Tibial nerve (tissue), 4 donors: ENCODE data around the gene TP73. TPM values are rescaled to one million over a fixed set of nuclear protein-coding genes. Genes with fewer than 3 reads are reported as not detected.

Source experiments
- DNase-seq, 2 donors: peaks; one replicate each; pipeline ENCODE4 v3.0.0-alpha.2; 2019; ENCODE audit warnings: low spot score in 2 of 2
- H3K27ac ChIP-seq, 4 donors: fragments of 200-600 bp; sonication (generic) in 3 of 4; one replicate each; pipeline ENCODE4 v1.5.1; 2017 to 2019; ENCODE audit warnings: mild to moderate bottlenecking in 1 of 4
- H3K27me3 ChIP-seq, 2 donors: fragments of 200-600 bp; sonication (generic) in 1 of 2; one replicate each; pipeline versions ENCODE4 v1.5.1 to v1.6.0; 2017 to 2019
- H3K36me3 ChIP-seq, 3 donors: fragments of 200-600 bp; sonication (generic); one replicate each; pipeline ENCODE4 v1.5.1; 2018 to 2019
- H3K4me1 ChIP-seq, 4 donors: fragments of 200-600 bp; sonication (generic) in 3 of 4; one replicate each; pipeline ENCODE4 v1.5.1; 2017 to 2019
- H3K4me3 ChIP-seq, 4 donors: fragments of 200-600 bp; sonication (generic) in 3 of 4; one replicate each; pipeline ENCODE4 v1.5.1; 2017 to 2019; ENCODE audit warnings: mild to moderate bottlenecking in 1 of 4, moderate library complexity in 1 of 4
- H3K9me3 ChIP-seq, 4 donors: fragments of 200-600 bp; sonication (generic) in 3 of 4; one replicate each; pipeline ENCODE4 v1.5.1; 2017 to 2019
- CTCF ChIP-seq, 5 experiments: fragments of 200-600 bp in 3 of 5; fragments of 450-650 bp in 2 of 5; sonication (generic) in 3 of 5; IDR thresholded peaks; one replicate each; pipeline ENCODE4 v1.5.1; 2016 to 2019; ENCODE audit warnings: antibody characterized with exemption in 5 of 5, mild to moderate bottlenecking in 3 of 5, moderate library complexity in 2 of 5
- EP300 ChIP-seq, 2 donors: sonication (generic); formaldehyde crosslinking; IDR thresholded peaks; one replicate each; pipeline ENCODE4 v1.6.1; 2017; ENCODE audit warnings: antibody characterized with exemption in 2 of 2, mild to moderate bottlenecking in 1 of 2
- POLR2A ChIP-seq, 2 donors: fragments of 450-650 bp; IDR thresholded peaks; one replicate each; pipeline ENCODE4 v1.6.1; 2017; ENCODE audit warnings: antibody characterized with exemption in 2 of 2, mild to moderate bottlenecking in 2 of 2, moderate library complexity in 2 of 2
- WGBS, 2 donors: methylation state at CpG; one replicate each; pipeline ENCODE4 v1.1.5; 2018; 5-methylcytosine and 5-hydroxymethylcytosine counted together
- total RNA-seq, 4 donors: library from RNA; depleted of rRNA; stranded (reverse); fragments of >200 nt; gene quantifications; one replicate each; pipeline ENCODE4 v1.1.0, GENCODE V29; 2016

Gene TP73
- total RNA-seq, 4 donors from 2014 or later = 0.30 TPM; not detected in 3

DNA sequence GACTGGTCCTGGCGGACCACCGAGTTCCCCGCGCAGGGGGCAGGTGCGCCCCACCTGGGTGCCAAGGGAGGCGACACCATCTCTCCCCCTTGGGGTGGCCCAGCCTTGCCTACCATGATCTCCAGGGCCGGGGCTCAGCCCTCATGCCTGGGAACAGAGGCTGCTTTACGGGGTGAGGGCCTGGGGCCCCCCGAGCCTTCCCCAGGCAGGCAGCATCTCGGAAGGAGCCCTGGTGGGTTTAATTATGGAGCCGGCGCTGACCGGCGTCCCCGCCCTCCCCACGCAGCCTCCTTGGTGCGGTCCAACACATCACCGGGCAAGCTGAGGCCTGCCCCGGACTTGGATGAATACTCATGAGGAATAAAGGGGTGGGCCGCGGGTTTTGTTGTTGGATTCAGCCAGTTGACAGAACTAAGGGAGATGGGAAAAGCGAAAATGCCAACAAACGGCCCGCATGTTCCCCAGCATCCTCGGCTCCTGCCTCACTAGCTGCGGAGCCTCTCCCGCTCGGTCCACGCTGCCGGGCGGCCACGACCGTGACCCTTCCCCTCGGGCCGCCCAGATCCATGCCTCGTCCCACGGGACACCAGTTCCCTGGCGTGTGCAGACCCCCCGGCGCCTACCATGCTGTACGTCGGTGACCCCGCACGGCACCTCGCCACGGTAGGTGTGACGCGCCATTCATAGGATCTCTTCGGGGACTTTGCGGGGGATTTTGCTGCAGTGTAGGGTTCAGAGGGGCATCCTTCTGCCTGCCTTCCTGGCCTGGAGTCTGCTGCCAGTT, 38.2 kb downstream of the TP73 start:
- Histone ChIP-seq H3K4me3 (no peak overlapping the region), H3K4me1 (peaks cover 0 to 2% (median 0%) of the 10 kb centered on the region in 4 donors), H3K36me3 (no peaks in the 10 kb centered on the region), H3K9me3 (no peaks in the 10 kb centered on the region), H3K27ac (no peak overlapping the region), H3K27me3 (peaks cover 0 to 25% of the 10 kb centered on the region in 2 donors)
- TF ChIP-seq CTCF (IDR thresholded peaks at IDR 0.05) = no peak
- TF ChIP-seq POLR2A (IDR thresholded peaks at IDR 0.05) = no peak
- no peak for TF ChIP-seq EP300 (IDR thresholded peaks at IDR 0.05)
- no peak for DNase-seq
- WGBS, 2 donors = 89 to 93% methylated on average over 50 of the region's 50 CpGs

GRCh38 chr1:3691421-3692204, 39.3 kb downstream of the TP73 start:
- 89% methylated on average over 20 to 22 of the region's 24 CpGs for WGBS, 2 donors
- Histone ChIP-seq H3K36me3 (no peaks in the 10 kb centered on the region), H3K9me3 (no peaks in the 10 kb centered on the region), H3K27me3 (peaks cover 0 to 32% of the 10 kb centered on the region in 2 donors), H3K4me1 (peaks cover 0 to 8% (median 0%) of the 10 kb centered on the region in 4 donors), H3K4me3 (no peak overlapping the region), H3K27ac (no peak overlapping the region)
- no peak for TF ChIP-seq EP300 (IDR thresholded peaks at IDR 0.05)
- TF ChIP-seq POLR2A (IDR thresholded peaks at IDR 0.05) = no peak
- no peak for TF ChIP-seq CTCF (IDR thresholded peaks at IDR 0.05)
- DNase-seq = no peak

DNA sequence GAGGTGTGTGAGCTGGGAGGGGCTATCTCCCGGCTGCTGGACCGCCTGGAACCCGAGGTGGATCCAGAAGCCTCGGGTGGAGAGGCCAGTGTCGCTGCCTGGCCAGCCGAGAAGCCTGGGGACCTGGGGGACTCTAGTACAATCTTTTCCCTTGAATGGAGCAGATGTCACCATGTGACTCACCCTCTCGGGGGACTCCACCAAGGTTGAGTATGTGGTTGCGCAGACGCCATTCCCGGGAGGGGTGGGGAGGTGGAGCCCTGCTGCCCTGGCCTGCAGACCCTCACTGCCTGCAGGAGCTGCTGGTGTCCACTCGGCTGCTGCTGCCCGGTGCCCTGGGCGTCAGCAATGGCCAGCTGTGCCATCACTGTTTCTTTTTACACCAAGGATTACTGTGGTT, 40.3 kb downstream of the TP73 start:
- DNase-seq = no peak
- Histone ChIP-seq H3K27me3 (peaks cover 0 to 30% of the 10 kb centered on the region in 2 donors), H3K9me3 (no peaks in the 10 kb centered on the region), H3K27ac (no peak overlapping the region), H3K4me1 (peaks cover 0 to 8% (median 0%) of the 10 kb centered on the region in 4 donors), H3K36me3 (no peaks in the 10 kb centered on the region), H3K4me3 (no peak overlapping the region)
- TF ChIP-seq POLR2A (IDR thresholded peaks at IDR 0.05) = no peak
- TF ChIP-seq CTCF (IDR thresholded peaks at IDR 0.05) = no peak
- no peak for TF ChIP-seq EP300 (IDR thresholded peaks at IDR 0.05)
- WGBS, 2 donors = 78 to 83% methylated on average over 13 of the region's 13 CpGs

GRCh38 chr1:3693321-3693720, 41.0 kb downstream of the TP73 start:
- Histone ChIP-seq H3K4me3 (no peak overlapping the region), H3K36me3 (no peaks in the 10 kb centered on the region), H3K4me1 (peaks cover 0 to 8% (median 0%) of the 10 kb centered on the region in 4 donors), H3K9me3 (no peaks in the 10 kb centered on the region), H3K27ac (no peak overlapping the region), H3K27me3 (peaks cover 0 to 30% of the 10 kb centered on the region in 2 donors)
- DNase-seq = no peak
- TF ChIP-seq POLR2A (IDR thresholded peaks at IDR 0.05) (no peak), CTCF (IDR thresholded peaks at IDR 0.05) (no peak), EP300 (IDR thresholded peaks at IDR 0.05) (no peak)
- WGBS, 2 donors = 90% methylated on average over 6 to 11 of the region's 11 CpGs
